Right kidney (tissue), 1 donor: ENCODE results near the gene TTBK1.

Experiments
- DNase-seq: peaks from one replicate; pipeline ENCODE4 v3.0.0-alpha.2; 2016

Gene TTBK1

GRCh38 chr6:43255408-43256054, 12.2 kb downstream of the TTBK1 start:
- no peak for DNase-seq

GRCh38 chr6:43256670-43257366, 13.5 kb downstream of the TTBK1 start:
- DNase-seq: no peak

GRCh38 chr6:43257367-43258145, 14.3 kb downstream of the TTBK1 start:
- no peak for DNase-seq

GRCh38 chr6:43258180-43258579, 14.9 kb downstream of the TTBK1 start:
- DNase-seq: no peak

- no peak for DNase-seq
These were observed 15.8 kb downstream of the TTBK1 start for GRCh38 chr6:43258807-43259686.

GRCh38 chr6:43260791-43261190, 17.5 kb downstream of the TTBK1 start:
- DNase-seq: no peak

GRCh38 chr6:43261198-43261597, 17.9 kb downstream of the TTBK1 start:
- DNase-seq: no peak

- DNase-seq: no peak
These were observed 18.9 kb downstream of the TTBK1 start for GRCh38 chr6:43262000-43262779.

GRCh38 chr6:43262780-43263313, 19.6 kb downstream of the TTBK1 start:
- no peak for DNase-seq

- DNase-seq: no peak
These were observed 20.3 kb downstream of the TTBK1 start for GRCh38 chr6:43263314-43264178.

GRCh38 chr6:43264599-43265145, 21.4 kb downstream of the TTBK1 start:
- no peak for DNase-seq

GRCh38 chr6:43265564-43265963, 22.3 kb downstream of the TTBK1 start:
- DNase-seq: no peak

GRCh38 chr6:43267619-43268354, 24.5 kb downstream of the TTBK1 start:
- DNase-seq: no peak

- no peak for DNase-seq
These were observed 25.0 kb downstream of the TTBK1 start for GRCh38 chr6:43268355-43268700.

GRCh38 chr6:43268782-43269272, 25.5 kb downstream of the TTBK1 start:
- DNase-seq: no peak

GRCh38 chr6:43269273-43270007, 26.2 kb downstream of the TTBK1 start:
- peak; percentile 70 for DNase-seq

GRCh38 chr6:43271103-43271815, 28.0 kb downstream of the TTBK1 start:
- no peak for DNase-seq

GRCh38 chr6:43271944-43272343, 28.7 kb downstream of the TTBK1 start:
- DNase-seq: no peak
